ENCODE measurements around the gene CDH5. TPM values are rescaled to one million over a fixed set of nuclear protein-coding genes. Genes with fewer than 3 reads are reported as not detected.

Gene CDH5
- total RNA-seq, 1 experiment from 2014 or later: not detected

- DNase-seq (ENCODE audit: low spot score): no peak
Measured at GRCh38 chr16:66353055-66353454, 13.4 kb upstream of the CDH5 start.

- DNase-seq (ENCODE audit: low spot score): no peak
Measured at GRCh38 chr16:66354034-66354909, 12.2 kb upstream of the CDH5 start.

- no peak for DNase-seq (ENCODE audit: low spot score)
Measured at GRCh38 chr16:66355526-66355925, 11.0 kb upstream of the CDH5 start.

GRCh38 chr16:66357523-66357928 lies 9.0 kb upstream of the CDH5 start:
- peak; percentile 82 for DNase-seq (ENCODE audit: low spot score)

- DNase-seq (ENCODE audit: low spot score): no peak
Measured at GRCh38 chr16:66358231-66358630, 8.3 kb upstream of the CDH5 start.

GRCh38 chr16:66359012-66359411 lies 7.5 kb upstream of the CDH5 start:
- DNase-seq (ENCODE audit: low spot score): peak; percentile 84

- DNase-seq (ENCODE audit: low spot score): no peak
Measured at GRCh38 chr16:66359811-66360608, 6.5 kb upstream of the CDH5 start.

- no peak for DNase-seq (ENCODE audit: low spot score)
Measured at GRCh38 chr16:66360624-66361324, 5.7 kb upstream of the CDH5 start.

GRCh38 chr16:66361604-66362135 lies 4.8 kb upstream of the CDH5 start:
- DNase-seq (ENCODE audit: low spot score): no peak

GRCh38 chr16:66363211-66363777 lies 3.2 kb upstream of the CDH5 start:
- DNase-seq (ENCODE audit: low spot score): no peak

- no peak for DNase-seq (ENCODE audit: low spot score)
Measured at GRCh38 chr16:66364117-66364958, 2.2 kb upstream of the CDH5 start.

GRCh38 chr16:66364959-66365306 lies 1.6 kb upstream of the CDH5 start:
- DNase-seq (ENCODE audit: low spot score): no peak

- peak; percentile 54 for DNase-seq (ENCODE audit: low spot score)
Measured at GRCh38 chr16:66365651-66366050, 840 bp upstream of the CDH5 start.

GRCh38 chr16:66367968-66368891 lies 1.7 kb downstream of the CDH5 start:
- DNase-seq (ENCODE audit: low spot score): no peak

- no peak for DNase-seq (ENCODE audit: low spot score)
Measured at GRCh38 chr16:66369055-66369592, 2.6 kb downstream of the CDH5 start.

- DNase-seq (ENCODE audit: low spot score): no peak
Measured at GRCh38 chr16:66370786-66371684, 4.5 kb downstream of the CDH5 start.

- no peak for DNase-seq (ENCODE audit: low spot score)
Measured at GRCh38 chr16:66372078-66372897, 5.8 kb downstream of the CDH5 start.

GRCh38 chr16:66372898-66373155 lies 6.3 kb downstream of the CDH5 start:
- no peak for DNase-seq (ENCODE audit: low spot score)
